Kidney (tissue), 14 donors: ENCODE data around the gene INPP5K. TPM values are rescaled to one million over a fixed set of nuclear protein-coding genes. Genes with fewer than 3 reads are reported as not detected.

Experiments
- DNase-seq, 5 donors: peaks; one replicate each; pipeline ENCODE4 v3.0.0-alpha.2; 2013 to 2020
- FAIRE-seq: peaks from 2 replicates; lab custom pipeline; 2012; peaks lifted over from hg19 to GRCh38; lab: Jason Lieb, UNC
- H3K27ac ChIP-seq, 2 donors: one replicate each; pipeline ENCODE4 v1.7.0; 2013; ENCODE audit warnings: low read depth in 2 of 2, low read length in 2 of 2, inconsistent platforms in 1 of 2
- H3K27me3 ChIP-seq: one replicate; pipeline ENCODE4 v1.7.1; 2013; ENCODE audit warnings: low read length, inconsistent platforms; ENCODE audit not compliant: control insufficient read depth, insufficient read depth
- H3K36me3 ChIP-seq, 3 donors: one replicate each; pipeline versions ENCODE4 v1.7.0 to v1.7.1; 2013; ENCODE audit warnings: low read length in 3 of 3, control low read depth in 1 of 3, inconsistent platforms in 1 of 3; ENCODE audit not compliant: insufficient read depth in 3 of 3, control insufficient read depth in 2 of 3
- H3K4me1 ChIP-seq, 3 donors: one replicate each; pipeline versions ENCODE4 v1.7.0 to v1.7.1; 2013; ENCODE audit warnings: low read length in 3 of 3, inconsistent platforms in 1 of 3, low read depth in 1 of 3; ENCODE audit not compliant: control insufficient read depth in 2 of 3, insufficient read depth in 2 of 3
- H3K4me3 ChIP-seq, 3 donors: one replicate each; pipeline versions ENCODE4 v1.7.0 to v1.8.1; 2013; ENCODE audit warnings: low read length in 3 of 3, control low read depth in 1 of 3, inconsistent platforms in 1 of 3
- H3K9ac ChIP-seq, 3 donors: one replicate each; pipeline versions ENCODE4 v1.7.0 to v1.7.1; 2013; ENCODE audit warnings: low read length in 3 of 3, control low read depth in 1 of 3, inconsistent platforms in 1 of 3
- H3K9me3 ChIP-seq, 3 donors: one replicate each; pipeline versions ENCODE4 v1.7.0 to v1.7.1; 2013; ENCODE audit warnings: low read length in 3 of 3, control low read depth in 1 of 3, inconsistent platforms in 1 of 3; ENCODE audit not compliant: control insufficient read depth in 2 of 3, insufficient read depth in 1 of 3
- CTCF ChIP-seq: IDR thresholded peaks from 3 replicates; pipeline ENCODE4 v1.5.1; 2012; ENCODE audit warnings: mild to moderate bottlenecking, moderate library complexity, borderline replicate concordance; ENCODE audit not compliant: insufficient read depth; ENCODE audit errors: extremely low read depth
- intact Hi-C: fragments of 100-400 bp; cut with DNase I; formaldehyde crosslinking; loops from one replicate; pipeline ENCODE4 v1.11.1; 2022
- polyA plus RNA-seq: library from polyadenylated mRNA; stranded (reverse); fragments of 350-450 nt; fragmentation: Illumina TruSeq; extraction: RNeasy Lipid Tissue Mini Kit (QIAGEN cat#74804); gene quantifications from one replicate; pipeline ENCODE4 v1.2.3, GENCODE V29; 2014; ENCODE audit warnings: low read depth, low replicate concordance; ENCODE audit not compliant: insufficient read depth
- total RNA-seq: library from RNA; stranded (reverse); fragmentation: NEBNext Ultra II Directional; extraction: Animal tissue kit (Norgen Biotek cat#: 25700); gene quantifications from one replicate; pipeline ENCODE4 v1.2.1, GENCODE V29; 2021
- donor health status: control.
- donor health status: control.
- donor health status: control.
- donor health status: control.
- donor health status: control.
- donor health status: DM: yes; HTN: yes; CAD: no.
- donor health status: Normal renal cell carcinoma (clear cell type).

The INPP5K gene
- total and polyA plus RNA-seq, 2 donors from 2014 or later: 36.1 to 46.2 TPM

GRCh38 chr17:1519678-1520077 lies 3.3 kb upstream of the INPP5K start:
- Histone ChIP-seq H3K9ac (no peak overlapping the region), H3K27ac (no peak overlapping the region), H3K4me3 (no peak overlapping the region), H3K4me1 (peaks cover 3 to 5% (median 4%) of the 10 kb centered on the region in 3 donors), H3K27me3 (no peaks in the 10 kb centered on the region), H3K36me3 (peaks cover 0 to 15% (median 9%) of the 10 kb centered on the region in 3 donors), H3K9me3 (no peaks in the 10 kb centered on the region)
- no peak for TF ChIP-seq CTCF
- DNase-seq (no peak), FAIRE-seq (no peak)
- intact Hi-C loops: loop anchor here (10.0 kb wide), 1 partner anchor 245 kb away; the partner anchor contains the start of genes BHLHA9 and TRARG1

- TF ChIP-seq CTCF: no peak
- DNase-seq: no peak
- Histone ChIP-seq H3K4me3 (no peak overlapping the region), H3K4me1 (peaks cover 3 to 5% (median 4%) of the 10 kb centered on the region in 3 donors), H3K9ac (no peak overlapping the region), H3K27ac (no peak overlapping the region), H3K9me3 (no peaks in the 10 kb centered on the region), H3K36me3 (peaks cover 0 to 18% (median 9%) of the 10 kb centered on the region in 3 donors), H3K27me3 (no peaks in the 10 kb centered on the region)
- intact Hi-C loops: loop anchor here (10.0 kb wide), 1 partner anchor 244 kb away; the partner anchor contains the start of genes BHLHA9 and TRARG1
- no peak for FAIRE-seq
Observed at GRCh38 chr17:1518410-1518809, 2.0 kb upstream of the INPP5K start.

- Histone ChIP-seq H3K9ac (peak overlapping the region; percentile 52 to 74 (median 68)), H3K4me1 (peaks cover 3 to 15% (median 10%) of the 10 kb centered on the region in 3 donors), H3K27ac (peak overlapping the region; percentile 84 to 85), H3K27me3 (no peaks in the 10 kb centered on the region), H3K4me3 (peak overlapping the region; percentile 77 to 84 (median 83)), H3K36me3 (peaks cover 2 to 18% (median 12%) of the 10 kb centered on the region in 3 donors), H3K9me3 (no peaks in the 10 kb centered on the region)
- DNase-seq: peak in 4 of 5 donors; percentile 75 to 96 (median 90)
- peak; percentile 73 for TF ChIP-seq CTCF
- intact Hi-C loops: loop anchor here (10.0 kb wide), 1 partner anchor 241 kb away; the partner anchor contains the start of genes BHLHA9 and TRARG1
- peak; percentile 15 for FAIRE-seq
Observed at GRCh38 chr17:1515640-1516387, 598 bp downstream of the INPP5K start.
